ENCODE data around the gene BACH2.
"Not testable (repeated sequence)": the region's sequence is repeated elsewhere in the genome, so short reads cannot be mapped to it uniquely, and the experiment has no call there.

BACH2 gene

DNA sequence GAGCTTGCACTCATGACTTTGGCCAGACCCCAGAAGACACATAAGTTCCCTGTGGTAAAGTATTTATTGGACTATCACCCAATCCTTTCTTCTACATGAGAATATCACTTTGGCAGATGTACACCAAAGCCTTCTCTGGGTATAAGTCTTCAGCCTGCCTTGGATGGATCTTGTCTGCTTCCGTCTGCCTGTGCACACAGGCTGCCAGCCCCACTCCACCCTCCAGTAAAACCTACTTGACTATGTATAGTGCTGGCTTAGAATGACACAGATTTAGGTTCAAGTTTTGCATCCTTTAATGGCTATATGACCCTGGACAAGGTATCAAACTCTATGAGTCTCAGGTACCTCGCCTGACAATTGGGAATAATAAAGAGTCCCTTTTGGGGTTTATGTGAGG is 63.4 kb downstream of the BACH2 start:
- DNase-seq, result no peak

DNA sequence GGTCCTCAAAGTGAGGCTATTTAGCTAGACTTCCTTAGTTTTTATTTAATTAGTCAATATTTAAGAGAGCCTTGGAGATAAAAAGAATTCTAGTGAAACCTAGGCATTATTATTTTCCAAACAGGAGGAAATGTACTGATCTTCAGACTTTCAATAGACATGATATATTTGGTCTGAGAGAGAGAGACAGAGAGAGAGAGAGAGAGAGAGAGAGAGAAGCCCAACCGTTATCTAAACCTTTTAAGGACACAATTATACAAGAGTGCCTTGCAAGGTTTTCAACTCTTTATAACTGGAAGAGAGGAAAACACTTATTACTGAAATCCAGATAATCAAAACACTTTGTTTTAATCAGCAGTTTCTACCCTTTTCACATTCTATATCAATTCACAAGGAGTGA is 64.8 kb downstream of the BACH2 start:
- DNase-seq, result no peak

DNA sequence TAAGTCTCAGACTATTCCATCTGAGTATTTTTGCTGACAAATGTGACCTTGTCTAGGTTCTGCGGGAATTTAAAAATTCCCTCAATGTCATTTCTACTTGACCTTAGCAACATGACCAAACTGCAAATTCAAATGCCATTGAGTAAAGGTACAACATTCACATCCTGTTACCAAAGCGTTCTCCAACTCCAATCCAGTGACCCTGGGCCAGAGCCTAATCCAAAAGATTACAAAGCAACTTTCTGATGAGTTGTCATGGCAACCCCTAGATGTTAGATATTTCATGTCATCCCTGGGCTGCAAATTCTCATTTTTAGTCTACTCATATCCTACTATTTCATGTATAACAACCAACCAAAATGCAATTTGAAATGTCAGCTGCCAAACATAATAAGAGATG is 65.3 kb downstream of the BACH2 start:
- DNase-seq, result no peak

DNA sequence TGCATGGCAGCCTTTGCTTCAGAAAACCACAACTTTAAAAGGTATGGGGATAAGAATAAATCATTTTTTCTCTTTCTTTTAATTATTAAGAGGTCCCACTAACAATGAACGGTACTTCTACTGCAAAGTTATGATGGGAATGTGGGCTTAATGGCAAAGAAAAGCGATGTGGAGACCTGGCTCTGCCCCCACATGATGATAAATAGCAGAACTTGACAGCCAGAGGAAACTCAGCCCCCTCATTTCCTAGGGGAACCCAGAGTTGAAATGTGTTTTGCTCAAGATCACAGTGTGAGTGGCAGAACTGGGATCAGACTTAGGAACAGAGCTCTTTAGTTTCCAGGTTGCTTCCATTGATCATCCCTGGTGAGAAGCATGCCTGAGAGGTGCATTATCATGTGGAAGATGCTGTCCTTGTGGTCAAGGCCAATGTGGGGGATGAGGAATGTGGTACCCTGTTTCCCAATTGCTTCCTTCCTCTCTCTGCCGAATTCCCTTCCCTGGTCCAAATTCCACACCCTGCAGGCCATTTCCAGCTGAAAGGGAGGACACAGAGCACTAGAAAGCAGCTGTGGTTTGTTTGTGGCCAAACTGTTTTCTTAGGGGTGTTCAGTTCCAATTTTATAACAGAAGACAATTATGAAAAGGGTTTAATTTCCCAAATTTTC is 66.0 kb downstream of the BACH2 start:
- DNase-seq, result no peak

DNA sequence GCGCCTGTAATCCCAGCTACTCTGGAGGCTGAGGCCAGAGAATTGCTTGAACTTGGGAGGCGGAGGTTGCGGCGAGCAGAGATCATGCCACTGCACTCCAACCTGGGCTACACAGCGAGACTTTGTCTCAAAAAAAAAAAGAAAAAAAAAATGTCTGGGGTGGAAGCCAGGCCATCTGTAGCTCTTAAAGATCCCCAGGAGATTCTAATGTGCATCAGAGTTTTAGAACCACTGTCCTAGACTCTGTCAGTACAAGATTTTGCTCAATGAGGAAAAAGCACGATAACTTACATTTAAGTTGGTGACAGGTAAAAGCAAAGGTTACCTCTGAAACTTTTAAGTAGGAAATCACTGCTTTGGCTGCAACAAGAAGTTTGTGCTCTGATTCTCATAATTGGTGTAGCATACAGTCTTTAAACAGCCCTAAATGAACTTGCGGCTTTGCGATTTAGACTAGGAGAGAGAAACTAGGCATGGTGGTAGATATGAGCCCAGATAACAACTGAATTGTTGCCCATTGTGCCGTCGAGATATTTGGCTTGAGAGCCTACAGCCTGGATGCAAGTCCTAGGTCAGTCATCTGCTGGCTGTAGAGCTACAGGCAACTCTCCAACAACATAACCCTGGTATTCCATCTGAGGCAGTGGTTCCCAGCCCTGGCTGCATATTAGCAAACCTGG is 67.2 kb downstream of the BACH2 start:
- DNase-seq, result no peak

DNA sequence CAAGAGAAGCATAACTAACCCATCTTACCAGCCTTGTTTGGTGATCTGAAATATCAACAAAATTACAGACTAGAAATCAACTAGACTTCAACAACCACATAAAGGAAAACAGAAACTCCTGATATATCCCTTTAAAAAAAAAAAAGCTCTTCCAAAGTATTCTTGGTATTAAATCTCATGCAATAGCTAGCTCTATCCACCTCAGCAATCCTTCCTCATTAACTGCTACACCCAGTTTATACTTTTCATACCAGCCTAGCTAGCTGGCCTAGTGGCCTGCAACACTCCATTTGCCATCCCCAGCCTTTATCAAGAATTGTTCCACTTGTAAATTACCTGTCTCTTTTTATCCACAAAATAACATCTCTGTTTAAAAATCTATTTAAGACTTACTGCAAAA is 69.0 kb downstream of the BACH2 start:
- DNase-seq, result no peak

DNA sequence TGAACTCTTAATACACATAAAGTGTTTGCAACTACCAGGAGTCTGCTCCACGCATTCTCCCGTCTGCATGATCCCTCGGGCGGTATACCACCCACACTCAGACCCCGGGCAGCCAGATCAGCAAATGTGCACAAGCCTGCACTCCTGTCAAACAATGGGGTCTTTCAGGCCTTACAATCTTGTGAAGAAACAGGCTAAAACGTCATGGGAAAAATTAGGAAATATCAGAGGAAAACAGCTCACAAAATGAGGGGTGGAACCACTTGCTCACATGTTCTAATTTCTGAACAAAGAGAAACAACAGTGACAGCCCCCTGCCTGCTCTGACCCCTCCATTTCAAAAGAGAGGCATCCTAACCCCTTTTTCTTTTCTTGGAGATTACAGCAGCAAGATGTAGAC is 69.4 kb downstream of the BACH2 start:
- no peak for DNase-seq

DNA sequence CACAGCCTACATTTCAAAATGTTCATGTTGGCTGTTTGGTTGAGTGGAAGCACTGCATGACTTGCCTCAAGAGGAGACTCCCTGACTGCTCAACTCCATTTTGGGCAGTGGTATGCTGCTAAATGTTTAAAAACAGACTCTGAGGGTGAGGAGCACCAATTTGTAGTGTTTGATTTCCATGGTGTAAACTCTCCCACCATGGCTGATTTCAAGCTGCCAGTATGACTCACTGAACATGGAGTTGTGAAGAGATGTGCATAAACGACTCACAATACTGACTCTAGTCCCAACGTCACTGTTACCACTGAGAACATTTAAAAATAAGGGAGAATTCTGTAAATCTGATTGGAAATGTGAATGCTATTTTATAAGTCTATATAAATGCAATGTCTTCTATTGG is 70.4 kb downstream of the BACH2 start:
- DNase-seq, result no peak

DNA sequence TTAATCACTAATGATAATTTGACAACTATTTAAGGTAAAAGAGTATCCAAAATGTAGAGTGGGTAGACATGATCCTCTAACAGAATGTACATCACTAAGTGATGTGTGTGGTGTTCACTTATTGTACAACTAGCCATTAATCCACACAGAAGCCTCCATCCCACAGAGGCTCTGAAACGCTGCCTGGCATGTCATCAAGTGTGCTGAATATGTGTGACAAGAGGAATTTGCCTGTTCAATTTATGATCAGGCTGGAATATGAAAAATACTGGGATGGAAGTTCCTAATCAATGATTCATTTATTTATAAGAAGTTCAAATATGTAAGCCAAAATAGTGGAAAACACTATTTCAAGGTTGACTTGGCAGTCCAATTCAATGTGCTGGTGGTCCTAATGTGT is 72.4 kb downstream of the BACH2 start:
- no peak for DNase-seq

DNA sequence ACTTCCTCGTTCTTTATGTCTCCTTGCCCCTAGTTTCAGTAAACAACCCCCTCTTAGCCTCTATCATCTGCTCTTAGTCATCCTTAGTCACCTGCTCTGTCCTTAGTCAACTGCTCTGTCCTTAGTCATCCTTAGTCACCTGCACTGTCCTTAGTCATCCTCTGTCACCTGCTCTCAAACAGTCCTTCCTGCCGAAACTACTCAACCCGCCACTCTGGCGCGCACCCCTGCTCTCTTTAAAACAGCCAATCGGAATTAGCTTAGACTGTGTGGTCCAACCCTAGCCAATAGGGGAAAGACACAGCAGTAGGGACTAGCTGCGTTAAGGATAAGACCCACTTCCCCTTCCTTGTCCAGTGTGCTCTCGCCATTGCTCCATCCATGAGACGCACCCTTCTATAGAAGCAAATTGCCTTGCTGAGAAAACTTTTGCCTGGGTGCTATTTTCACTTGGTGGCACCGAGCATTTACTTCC is 73.9 kb downstream of the BACH2 start:
- no peak for DNase-seq

DNA sequence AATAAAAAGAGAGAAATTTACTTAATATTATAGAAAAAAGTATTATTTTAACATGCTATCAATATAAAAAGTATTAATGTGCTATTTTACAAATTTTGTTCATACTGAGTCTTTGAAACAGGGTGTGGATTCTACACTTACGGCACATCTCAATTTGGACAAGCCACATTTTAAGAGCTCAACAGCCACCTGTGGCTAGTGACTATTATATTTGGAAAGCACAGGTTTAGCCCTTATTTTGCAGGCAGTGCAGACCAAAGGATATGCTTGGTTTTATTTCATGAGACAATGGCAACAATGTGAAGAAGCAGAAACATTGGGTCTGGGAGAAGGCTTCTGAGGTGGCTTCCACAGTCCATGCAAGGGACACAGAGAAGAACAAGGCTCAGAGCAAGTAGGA is 74.6 kb downstream of the BACH2 start:
- DNase-seq, result no peak

DNA sequence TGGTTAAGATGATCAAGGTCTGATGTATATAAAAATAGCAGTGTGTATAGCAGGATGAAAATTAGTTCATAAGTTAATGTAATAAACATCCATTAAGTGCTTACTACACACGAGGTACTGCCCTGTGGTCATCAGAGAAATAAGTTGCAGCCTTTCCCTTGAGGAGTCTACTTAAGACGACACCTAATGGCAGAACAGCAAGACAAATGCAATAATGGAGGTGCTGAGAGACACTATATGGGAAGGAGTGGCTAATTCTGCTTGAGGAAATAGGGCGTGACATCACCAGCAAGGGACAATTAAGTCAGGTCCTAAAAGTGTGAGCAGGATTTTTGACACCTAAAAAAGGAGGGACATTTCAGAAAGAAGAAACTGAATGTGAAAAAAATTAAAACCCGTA is 75.2 kb downstream of the BACH2 start:
- DNase-seq, result no peak

DNA sequence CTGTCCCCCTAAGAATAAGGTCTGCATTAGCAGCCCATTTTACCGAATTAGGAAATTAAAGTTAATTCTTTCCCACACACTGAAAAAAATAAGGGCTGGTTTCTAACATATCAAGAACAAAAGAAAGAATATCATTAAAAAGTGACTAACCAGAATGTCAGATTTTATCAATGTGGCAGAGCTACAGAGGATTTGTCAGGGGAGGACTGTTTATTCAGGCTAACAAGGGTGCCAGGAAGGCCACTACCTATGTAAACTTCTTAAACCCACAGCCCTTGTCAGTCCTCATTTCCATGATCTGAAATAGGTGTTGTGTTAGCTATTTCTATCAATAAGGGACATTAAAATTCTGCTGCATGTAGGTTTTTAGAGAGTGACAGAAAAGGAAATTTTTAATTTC is 76.4 kb downstream of the BACH2 start:
- DNase-seq, result no peak

DNA sequence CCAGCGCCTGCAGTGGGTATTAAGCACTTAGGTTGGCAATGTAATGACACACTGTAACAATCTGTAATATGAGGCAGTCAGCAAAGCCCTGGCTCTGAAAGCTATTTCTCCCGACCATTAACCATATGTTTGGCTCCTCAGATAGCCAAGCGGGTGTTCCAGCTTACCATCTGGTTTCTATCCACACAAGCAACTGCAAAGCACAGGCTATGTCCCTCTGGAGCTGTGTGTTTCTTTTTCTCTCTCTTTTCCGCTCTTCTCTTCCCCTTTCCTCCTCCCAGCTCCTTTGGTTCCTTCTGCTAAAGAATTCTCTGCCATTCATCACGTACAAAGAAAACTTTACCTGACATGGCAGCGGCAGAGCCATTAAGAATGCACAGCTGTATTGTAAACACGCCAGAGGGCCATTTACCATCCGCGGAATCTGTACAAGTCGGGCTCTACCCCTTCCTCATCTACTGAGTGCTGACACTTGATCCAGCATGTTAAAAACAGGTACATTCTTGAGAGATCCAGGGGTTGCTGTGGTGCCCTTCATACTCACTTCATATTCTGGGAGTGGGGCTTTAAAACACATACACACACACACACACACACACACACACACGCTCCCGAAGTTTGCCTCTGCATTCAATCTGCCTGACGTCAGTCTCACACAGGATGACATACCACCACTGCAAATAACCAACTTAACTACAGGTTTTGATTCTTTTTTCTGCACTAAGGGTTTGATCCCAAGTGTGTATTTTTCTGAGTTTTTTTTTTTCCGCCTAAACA is 77.2 kb downstream of the BACH2 start:
- peak; percentile 66 to 84 for DNase-seq

DNA sequence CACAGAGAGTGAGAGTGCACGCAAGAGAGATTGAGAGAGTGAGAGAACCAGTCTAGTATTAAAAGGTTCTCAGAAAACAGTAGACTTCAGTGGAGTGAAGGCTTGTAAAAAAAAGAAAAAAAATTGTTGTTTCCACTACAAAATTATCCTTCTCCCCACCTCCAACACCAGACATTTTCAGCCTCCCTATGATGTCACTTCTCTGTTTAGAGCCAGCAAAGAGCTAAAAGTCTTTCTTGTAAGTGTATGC is 77.8 kb downstream of the BACH2 start:
- no peak for DNase-seq

DNA sequence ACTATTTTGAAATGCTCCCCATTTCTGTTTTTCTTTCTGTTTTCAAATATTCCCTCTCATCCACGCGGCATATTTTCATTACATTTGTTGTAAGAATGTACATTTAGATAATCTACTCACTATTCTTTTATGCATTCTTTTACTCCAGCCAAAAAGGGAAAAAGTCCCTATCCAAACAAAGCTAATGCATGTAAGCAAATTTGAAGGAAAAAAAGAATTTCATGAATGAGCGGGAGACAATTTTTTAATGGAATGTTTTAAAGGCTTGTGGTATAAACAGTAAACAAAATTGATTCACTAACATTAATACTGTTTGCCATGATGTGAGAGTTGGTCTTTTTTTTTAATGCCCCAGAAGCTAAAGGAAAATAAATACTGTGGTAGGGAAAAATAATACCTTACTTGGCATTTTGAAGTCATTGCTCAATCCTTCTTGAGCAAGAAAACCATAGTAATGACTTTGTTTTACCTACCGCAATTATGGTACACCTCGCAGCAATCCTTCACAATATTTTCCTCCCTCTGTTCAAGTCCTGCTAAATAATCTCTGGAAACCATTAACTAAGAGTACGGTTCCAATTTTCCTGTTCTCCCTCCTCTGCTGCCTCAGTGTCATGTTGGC is 79.0 kb downstream of the BACH2 start:
- DNase-seq, result no peak

DNA sequence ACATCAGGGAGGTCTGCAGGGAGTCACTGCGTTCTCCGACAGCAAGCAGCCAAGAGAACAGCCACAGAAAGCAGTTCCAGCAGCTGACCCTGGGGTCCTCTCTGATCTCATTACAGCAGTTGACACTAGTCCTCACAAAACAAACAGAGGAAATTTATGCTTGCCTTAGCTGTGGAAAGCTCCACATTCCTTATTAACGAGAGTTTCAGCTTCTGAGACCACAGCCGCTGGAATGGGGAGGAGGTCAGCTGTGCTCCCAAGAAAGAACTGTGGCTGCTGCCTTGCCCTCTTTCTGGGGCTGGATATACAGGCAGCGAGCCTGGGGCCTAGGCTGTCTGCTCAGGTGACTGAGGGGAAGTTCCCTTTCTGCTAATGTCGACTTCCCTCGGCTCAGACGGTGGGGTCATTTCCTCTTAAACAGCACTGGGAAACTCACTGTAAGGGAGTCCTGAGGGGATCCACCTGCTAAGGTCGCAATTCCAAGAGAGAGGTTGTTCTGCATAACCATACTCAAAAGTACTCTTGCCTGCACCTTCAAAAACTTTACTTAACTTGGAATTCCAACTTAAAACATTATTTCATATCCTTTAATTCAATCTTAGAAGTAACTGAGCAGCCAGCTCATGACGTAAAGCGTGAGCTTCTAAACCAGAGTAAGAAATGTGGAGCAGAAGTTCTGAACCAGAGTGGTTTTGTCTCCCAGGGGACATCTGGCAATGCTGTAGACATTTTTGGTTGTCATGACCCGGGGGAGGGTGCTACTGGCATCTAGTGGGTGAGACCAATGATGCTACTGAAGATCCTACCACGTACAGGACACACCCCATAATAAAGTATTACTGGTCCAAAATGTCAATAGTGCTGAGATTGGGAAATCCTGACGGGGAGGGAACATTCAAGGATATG is 80.3 kb downstream of the BACH2 start:
- DNase-seq, result no peak

DNA sequence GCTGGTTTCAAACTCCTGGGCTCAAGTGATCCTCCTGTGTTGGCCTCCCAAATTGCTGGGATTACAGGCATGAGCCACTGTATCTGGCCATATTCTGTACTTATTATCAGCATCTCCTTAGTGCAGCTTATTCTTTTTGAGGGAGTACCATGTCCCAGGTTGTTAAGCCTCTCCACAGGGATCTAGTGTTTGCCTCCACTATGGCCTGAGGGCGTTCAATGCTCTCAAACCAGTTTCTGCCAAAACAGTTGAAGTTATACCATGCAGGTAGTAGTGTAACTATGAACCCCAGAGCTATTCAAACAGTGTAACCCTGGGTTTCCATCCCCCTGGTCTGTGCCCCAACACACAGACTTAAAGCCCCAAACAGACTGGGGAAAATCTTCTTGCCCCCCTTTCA is 81.7 kb downstream of the BACH2 start:
- no peak for DNase-seq

DNA sequence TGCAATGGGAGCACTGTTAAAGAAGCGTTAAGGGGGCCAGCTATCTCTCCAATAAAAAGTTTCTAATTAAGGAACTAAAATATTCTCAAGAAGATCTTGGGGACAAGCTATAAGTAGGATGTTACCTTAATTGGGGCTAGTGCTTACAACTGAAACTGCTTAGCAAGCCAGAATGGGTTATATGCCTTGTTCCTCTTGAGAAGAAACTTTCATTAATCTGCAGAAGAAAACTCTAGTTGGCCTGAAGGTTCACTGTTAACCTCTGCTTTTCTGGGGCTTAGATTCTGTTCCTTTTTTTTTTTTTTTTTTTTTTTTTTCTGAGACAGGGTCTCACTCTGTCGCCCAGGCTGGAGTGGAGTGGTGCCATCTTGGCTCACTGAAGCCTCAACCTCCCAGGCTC is 82.2 kb downstream of the BACH2 start:
- DNase-seq, result no peak

DNA sequence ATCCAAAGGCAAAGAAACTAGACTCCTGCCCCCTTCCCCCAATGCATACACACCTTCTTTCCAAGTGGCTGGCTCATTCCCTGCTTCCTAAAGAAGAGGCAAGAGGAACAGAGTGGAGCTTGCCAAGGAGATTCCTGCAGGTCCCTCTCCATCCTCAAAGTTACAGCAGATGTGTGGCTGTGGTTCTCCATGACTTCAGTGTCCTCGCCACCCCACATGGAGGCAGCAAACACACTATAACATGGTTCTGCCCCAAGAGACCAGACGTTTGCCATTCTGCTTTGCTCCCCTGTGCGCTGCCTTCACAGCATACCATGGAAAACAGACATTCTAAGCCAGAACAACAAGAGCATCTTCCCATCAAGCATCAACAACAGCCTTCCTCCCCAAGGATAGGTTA is 84.4 kb downstream of the BACH2 start:
- DNase-seq, result no peak

DNA sequence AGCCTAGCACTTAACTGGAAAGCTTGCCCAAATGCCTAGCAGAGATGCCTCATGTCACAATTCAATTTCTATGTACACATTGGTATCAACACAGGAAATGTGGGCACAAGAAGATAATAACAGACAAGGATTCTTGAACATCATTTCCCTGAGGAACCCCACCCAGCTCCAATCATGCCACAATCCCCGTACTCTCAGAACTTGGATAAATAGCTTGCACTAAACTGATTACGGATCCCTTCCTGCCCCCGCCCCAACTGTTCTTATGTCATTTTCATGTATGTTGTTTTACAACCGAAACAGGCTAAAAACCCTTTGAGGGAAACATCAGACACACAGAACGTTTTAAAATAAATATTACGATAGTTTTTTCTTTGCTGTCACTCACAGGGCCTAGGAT is 87.1 kb downstream of the BACH2 start:
- no peak for DNase-seq

DNA sequence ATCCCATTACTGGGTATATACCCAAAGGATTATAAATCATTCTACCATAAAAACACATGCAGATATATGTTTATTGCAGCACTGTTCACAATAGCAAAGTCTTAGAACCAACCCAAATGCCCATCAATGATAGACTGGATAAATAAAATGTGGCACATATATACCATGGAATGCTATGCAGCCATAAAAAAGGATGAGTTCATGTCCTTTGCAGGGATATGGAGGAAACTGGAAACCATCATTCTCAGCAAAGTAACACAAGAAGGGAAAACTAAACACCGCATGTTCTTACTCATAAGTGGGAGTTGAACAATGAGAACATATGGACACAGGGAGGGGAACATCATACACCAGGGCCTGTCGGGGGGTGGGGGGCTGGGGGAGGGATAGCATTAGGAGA is 88.0 kb downstream of the BACH2 start:
- DNase-seq, result not testable (repeated sequence)
